Measurements from ENCODE around the gene AQP1. TPM values are rescaled to one million over a fixed set of nuclear protein-coding genes. Genes with fewer than 3 reads are reported as not detected.

The AQP1 gene
- total and polyA plus RNA-seq, 2 of the 8 experiments (the other 6 are each of a cell fraction or from before 2014, with no cell fraction given), result 0.18 to 0.19 TPM

GRCh38 chr7:30900053-30900452 lies 11.6 kb upstream of the AQP1 start:
- no peak overlapping the region for H2BK12ac ChIP-seq (ENCODE audit: low read depth, low read length)
- H3K18ac ChIP-seq (ENCODE audit: extremely low read depth, low read length), result no peak overlapping the region; the same call in 1 of the 2 replicates
- no peak overlapping the region for H2BK120ac ChIP-seq (replicated peaks; ENCODE audit: low read depth, low read length)
- H4K8ac ChIP-seq (ENCODE audit: extremely low read depth, insufficient read depth, low read length), result no peak overlapping the region
- H3K14ac ChIP-seq (ENCODE audit: insufficient read length), result no peak overlapping the region
- no peak overlapping the region for H2AK5ac ChIP-seq (ENCODE audit: low read depth, low read length)
- CTCF ChIA-PET (ENCODE audit: partially characterized antibody), result interaction anchor here (1.0 to 1.5 kb wide), 3 partner anchors 8 to 71 kb away, joined by 3 to 4 read pairs (median 3); no protein-coding TSS in a partner anchor
- FAIRE-seq, result no peak
- H3K56ac ChIP-seq (replicated peaks; ENCODE audit: insufficient read length, low read depth, low read length), result no peak overlapping the region
- no peak for DNase-seq (ENCODE audit: low read depth in 1 of 2, low spot score in 2 of 2)
- H3K79me2 ChIP-seq (ENCODE audit: control insufficient read depth in 1 of 2, insufficient read depth in 2 of 2, low read length in 2 of 2), result no peaks in the 10 kb centered on the region
- no peaks in the 10 kb centered on the region for H3K9me3 ChIP-seq (ENCODE audit: insufficient read depth in 2 of 2, low read depth in 1 of 2, low read length in 1 of 2)
- no peak overlapping the region for H4K5ac ChIP-seq (ENCODE audit: insufficient read length, low read depth, low read length)
- H2AFZ ChIP-seq (ENCODE audit: low read length), result no peak overlapping the region
- H4K20me1 ChIP-seq (replicated peaks in 1 of 2; ENCODE audit: control insufficient read depth in 1 of 2, insufficient read depth in 2 of 2, low read length in 2 of 2), result peaks cover 0 to 2% of the 10 kb centered on the region in 2 experiments
- H3K27me3 ChIP-seq (replicated peaks in 1 of 4; ENCODE audit: control insufficient read depth in 3 of 4, extremely low read depth in 1 of 4, insufficient read depth in 3 of 4, low read length in 3 of 4), result no peaks in the 10 kb centered on the region; a peak in 1 of 7 replicates
- no peaks in the 10 kb centered on the region for H3K79me1 ChIP-seq (ENCODE audit: low read depth, low read length)
- no peak overlapping the region for H3K27ac ChIP-seq (ENCODE audit: low read depth, low read length)
- no peak overlapping the region for H3K23ac ChIP-seq (ENCODE audit: insufficient read length)
- H2BK20ac ChIP-seq (ENCODE audit: low read length), result no peak overlapping the region
- H3K4me2 ChIP-seq (ENCODE audit: insufficient read depth in 1 of 2, low read depth in 2 of 2, low read length in 2 of 2), result no peak overlapping the region
- no peak overlapping the region for H3K4ac ChIP-seq (replicated peaks; ENCODE audit: insufficient read length, low read depth, low read length)
- WGBS, 2 experiments (ENCODE audit: extremely low coverage in 1 of 2, insufficient coverage in 1 of 2, insufficient read length in 1 of 2, insufficient replicate concordance in 2 of 2, low coverage in 1 of 2, low lambda C conversion rate in 2 of 2, missing lambda C conversion rate in 1 of 2), result 76% methylated on average over 8 of the region's 9 CpGs; no CpG with 5 or more reads in 1 of the 2 experiments
- H3K4me3 ChIP-seq (ENCODE audit: extremely low read depth in 1 of 4, insufficient read depth in 2 of 4, low read depth in 3 of 4, low read length in 4 of 4), result no peak overlapping the region
- no peak overlapping the region for H2BK5ac ChIP-seq (ENCODE audit: low read depth, low read length)
- no peaks in the 10 kb centered on the region for H3K23me2 ChIP-seq (ENCODE audit: low read depth, low read length)
- POLR2A ChIA-PET (ENCODE audit: partially characterized antibody), result no interaction called here
- no peaks in the 10 kb centered on the region for H3K36me3 ChIP-seq (ENCODE audit: control insufficient read depth in 2 of 4, insufficient read depth in 4 of 4, low read length in 3 of 4)
- no peak overlapping the region for H2BK15ac ChIP-seq (ENCODE audit: low read length)
- no peak overlapping the region for H3K9ac ChIP-seq (replicated peaks in 1 of 4; ENCODE audit: extremely low read depth in 1 of 4, low read depth in 3 of 4, low read length in 3 of 4)
- no peaks in the 10 kb centered on the region; a peak in 1 of 7 replicates for H3K4me1 ChIP-seq (replicated peaks in 1 of 4; ENCODE audit: control insufficient read depth in 3 of 4, insufficient read depth in 4 of 4, low read length in 3 of 4)
- no peak overlapping the region for H4K91ac ChIP-seq (replicated peaks; ENCODE audit: insufficient read length, low read length)
- no peak for TF ChIP-seq SIX5 (IDR thresholded peaks at IDR 0.05; ENCODE audit: low read depth, low read length)
